SK-N-SH (cell line): ENCODE data around the gene MND1. TPM values are rescaled to one million over a fixed set of nuclear protein-coding genes. Genes with fewer than 3 reads are reported as not detected.
A peak's percentile ranks its signal among the peaks of the same experiment; 100 is the strongest.

Source experiments
- CTCF ChIA-PET: fragments of 300-600, 350-600 bp; formaldehyde crosslinking; extraction: SDS; loops from one replicate; lab custom pipeline; 2021; lab: Yijun Ruan, JAX
- POLR2A ChIA-PET: fragments of 350-600 bp; sonication (Branson Sonifier 250); formaldehyde crosslinking; extraction: SDS; loops from one replicate; lab custom pipeline; 2020; ENCODE audit warnings: antibody characterized with exemption, inconsistent platforms; lab: Yijun Ruan, JAX
- DNase-seq: peaks from one replicate; pipeline ENCODE4 v3.0.0; 2012
- H2AFZ ChIP-seq: fragments of 200-600 bp; sonication (generic); 2 replicates; pipeline ENCODE4 v1.8.1; 2016; ENCODE audit warnings: antibody characterized with exemption, mild to moderate bottlenecking, low read depth
- H3F3A ChIP-seq: fragments of 200-600 bp; sonication (generic); replicated peaks from 2 replicates; pipeline ENCODE3; 2016; ENCODE audit warnings: antibody characterized with exemption, mild to moderate bottlenecking; ENCODE audit not compliant: insufficient read depth
- H3K27ac ChIP-seq, 2 experiments: fragments of 200-500 bp in 1 of 2; fragments of 200-600 bp in 1 of 2; sonication (Bioruptor generic) in 1 of 2; sonication (generic), shearing (Covaris generic) in 1 of 2; 2 replicates each; pipeline versions ENCODE4 v1.5.1 to v1.6.1; 2014 to 2016; ENCODE audit warnings: low read depth in 2 of 2, inconsistent platforms in 1 of 2, low read length in 1 of 2, mild to moderate bottlenecking in 1 of 2, mixed read lengths in 1 of 2
- H3K27me3 ChIP-seq: fragments of 200-600 bp; sonication (generic), shearing (Covaris generic); 2 replicates; pipeline ENCODE4 v1.6.1; 2016; ENCODE audit warnings: mixed run types; ENCODE audit not compliant: insufficient read depth
- H3K36me3 ChIP-seq, 2 experiments: fragments of 200-500 bp in 1 of 2; fragments of 200-600 bp in 1 of 2; sonication (Bioruptor generic) in 1 of 2; sonication (generic) in 1 of 2; replicated peaks in 1 of 2; 2 replicates each; pipeline versions ENCODE3 to v1.5.1; 2014 to 2016; ENCODE audit warnings: low read length in 1 of 2, mild to moderate bottlenecking in 1 of 2; ENCODE audit not compliant: insufficient read depth in 2 of 2, control insufficient read depth in 1 of 2
- H3K4me1 ChIP-seq, 2 experiments: fragments of 200-500 bp in 1 of 2; fragments of 200-600 bp in 1 of 2; sonication (Bioruptor generic) in 1 of 2; sonication (generic), shearing (Covaris generic) in 1 of 2; 2 replicates each; pipeline versions ENCODE4 v1.5.1 to v1.6.1; 2014 to 2016; ENCODE audit warnings: low read depth in 1 of 2, low read length in 1 of 2, mixed run types in 1 of 2; ENCODE audit not compliant: insufficient read depth in 2 of 2, control insufficient read depth in 1 of 2
- H3K4me2 ChIP-seq: fragments of 200-600 bp; sonication (generic), shearing (Covaris generic); 2 replicates; pipeline ENCODE4 v1.6.1; 2017; ENCODE audit warnings: mixed run types
- H3K4me3 ChIP-seq, 2 experiments: fragments of 200-500 bp in 1 of 2; fragments of 200-600 bp in 1 of 2; sonication (Bioruptor generic) in 1 of 2; sonication (generic), shearing (Covaris generic) in 1 of 2; 2 replicates each; pipeline versions ENCODE4 v1.5.1 to v1.8.1; 2014 to 2016; ENCODE audit warnings: low read depth in 2 of 2, inconsistent platforms in 1 of 2, low read length in 1 of 2, mild to moderate bottlenecking in 1 of 2, mixed read lengths in 1 of 2, moderate library complexity in 1 of 2
- H3K79me2 ChIP-seq: fragments of 200-600 bp; sonication (generic); 2 replicates; pipeline ENCODE4 v1.8.1; 2017; ENCODE audit warnings: mild to moderate bottlenecking; ENCODE audit not compliant: insufficient read depth
- H3K9ac ChIP-seq: fragments of 200-600 bp; sonication (generic); 2 replicates; pipeline ENCODE4 v1.6.1; 2017; ENCODE audit warnings: mixed run types
- H3K9me2 ChIP-seq: fragments of 200-600 bp; sonication (generic); 2 replicates; pipeline ENCODE4 v1.6.1; 2017; ENCODE audit warnings: mixed run types
- H3K9me3 ChIP-seq: fragments of 200-600 bp; sonication (generic); 2 replicates; pipeline ENCODE4 v1.6.1; 2017; ENCODE audit warnings: mixed run types, mild to moderate bottlenecking, moderate library complexity
- H4K20me1 ChIP-seq: fragments of 200-600 bp; sonication (generic); 2 replicates; pipeline ENCODE4 v1.6.1; 2017; ENCODE audit warnings: mild to moderate bottlenecking, mixed run types; ENCODE audit not compliant: insufficient read depth
- CHD2 ChIP-seq: fragments of 150-350 bp; IDR thresholded peaks from 2 replicates; pipeline ENCODE4 v1.6.1; 2018; ENCODE audit warnings: low read length; ENCODE audit not compliant: partially characterized antibody
- FOSL2 ChIP-seq: IDR thresholded peaks from 2 replicates; pipeline ENCODE4 v1.4.0; 2012; ENCODE audit warnings: low read depth, mild to moderate bottlenecking, moderate library complexity, borderline replicate concordance
- GABPA ChIP-seq: IDR thresholded peaks from 2 replicates; pipeline ENCODE4 v1.4.0; 2012; ENCODE audit warnings: low read depth, mild to moderate bottlenecking
- GATA2 ChIP-seq: sonication (generic); formaldehyde crosslinking; IDR thresholded peaks from 2 replicates; pipeline ENCODE4 v1.5.0; 2020; ENCODE audit warnings: mild to moderate bottlenecking, missing genetic modification reagents
- PBX3 ChIP-seq: IDR thresholded peaks from 2 replicates; pipeline ENCODE4; 2012
- RFX5 ChIP-seq: IDR thresholded peaks from 2 replicates; pipeline ENCODE4 v1.6.1; 2012; ENCODE audit warnings: mild to moderate bottlenecking, improper control_type of control experiment, low read length
- TCF12 ChIP-seq: IDR thresholded peaks from 2 replicates; pipeline ENCODE4 v1.4.0; 2012
- USF2 ChIP-seq: fragments of 150-350 bp; IDR thresholded peaks from 2 replicates; pipeline ENCODE4 v1.6.1; 2017; ENCODE audit warnings: antibody characterized with exemption, low read length, low read depth, borderline replicate concordance
- ZBTB33 ChIP-seq: IDR thresholded peaks from 2 replicates; pipeline ENCODE4 v1.4.0; 2012; ENCODE audit warnings: low read depth, borderline replicate concordance
- WGBS: methylation state at CpG from one replicate; pipeline ENCODE4 v1.1.6; 2017; ENCODE audit warnings: low lambda C conversion rate; 5-methylcytosine and 5-hydroxymethylcytosine counted together
- polyA plus RNA-seq, 3 experiments: library from polyadenylated mRNA; depleted of rRNA; stranded (reverse); fragments of >200 nt; gene quantifications; 2 replicates each; pipeline ENCODE4 v1.2.3, GENCODE V29; 2012
- TF ChIP-seq, protein P1 (sequence below): fragments of 200-600 bp; sonication (generic); IDR thresholded peaks from 2 replicates; pipeline ENCODE4 v1.6.1; 2017; ENCODE audit warnings: antibody characterized with exemption, mild to moderate bottlenecking, moderate library complexity

MND1 gene
- polyA plus RNA-seq, 1 of the 3 experiments (the other 2 are of a cell fraction) = 2.4 TPM

DNA sequence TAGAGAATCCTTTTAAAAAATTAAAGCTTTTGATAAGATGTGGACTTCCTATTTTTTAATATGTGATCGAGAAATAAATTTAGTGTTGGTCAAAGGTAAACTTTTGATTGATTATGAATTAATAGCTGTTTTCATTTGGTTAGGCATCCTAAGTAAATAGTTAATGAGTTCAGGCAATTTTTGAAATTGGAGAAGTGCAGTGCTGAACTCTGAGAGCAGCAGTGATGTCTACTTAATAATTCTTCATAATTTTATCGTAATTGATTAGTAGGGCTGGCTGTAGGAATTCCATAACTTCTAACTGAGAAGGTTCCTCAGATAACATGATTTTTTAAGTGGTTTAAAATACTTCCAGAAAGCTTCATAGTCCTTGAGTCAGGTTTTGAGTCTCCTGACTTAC lies 1.5 kb downstream of the MND1 start:
- DNase-seq = no peak
- Histone ChIP-seq H3F3A (peaks cover 4% of the 10 kb centered on the region), H3K27ac (no peak overlapping the region), H3K9me2 (no peaks in the 10 kb centered on the region), H3K4me1 (peaks cover 8 to 9% of the 10 kb centered on the region in 2 experiments), H3K79me2 (peaks cover 34% of the 10 kb centered on the region), H3K36me3 (peaks cover 0 to 2% of the 10 kb centered on the region in 2 experiments), H3K9ac (peak overlapping the region; percentile 82; the same call in 1 of the 2 replicates), H3K27me3 (no peaks in the 10 kb centered on the region), H3K9me3 (no peaks in the 10 kb centered on the region), H3K4me3 (peak overlapping the region; percentile 87 to 90), H4K20me1 (no peaks in the 10 kb centered on the region), H3K4me2 (peak overlapping the region; percentile 83), H2AFZ (peak overlapping the region; percentile 83)
- no peak for TF ChIP-seq CHD2
- no peak for TF ChIP-seq ZBTB33
- TF ChIP-seq GABPA = no peak
- TF ChIP-seq PBX3 = no peak
- no peak for TF ChIP-seq USF2
- no peak for TF ChIP-seq TCF12
- TF ChIP-seq RFX5 = no peak
- TF ChIP-seq FOSL2 = no peak
- CTCF ChIA-PET = interaction anchor here (0.8 to 4.5 kb wide), 21 partner anchors 11 to 404 kb away, joined by 3 to 67 read pairs (median 5); partner anchors contain the start of gene TMEM131L
- POLR2A ChIA-PET = interaction anchor here (0.9 to 1.5 kb wide), 3 partner anchors 120 to 228 kb away, joined by 3 to 5 read pairs (median 3); partner anchors contain the start of gene TMEM131L
- WGBS = 44% methylated on average over 2 of the region's 2 CpGs

- no peak overlapping the region for H3K4me3 ChIP-seq
- 94% methylated on average over 5 of the region's 5 CpGs for WGBS
- H3K79me2 ChIP-seq = peaks cover 34% of the 10 kb centered on the region
- peaks cover 0 to 2% of the 10 kb centered on the region in 2 experiments for H3K36me3 ChIP-seq
- no peaks in the 10 kb centered on the region for H4K20me1 ChIP-seq
- no peak overlapping the region for H2AFZ ChIP-seq
- H3K9me2 ChIP-seq = no peaks in the 10 kb centered on the region
- H3K27ac ChIP-seq = no peak overlapping the region
- ChIA-PET CTCF (interaction anchor here (1.0 to 4.5 kb wide), 16 partner anchors 11 to 404 kb away, joined by 3 to 67 read pairs (median 10); partner anchors contain the start of gene TMEM131L), POLR2A (no interaction called here)
- TF ChIP-seq, protein P1, sequence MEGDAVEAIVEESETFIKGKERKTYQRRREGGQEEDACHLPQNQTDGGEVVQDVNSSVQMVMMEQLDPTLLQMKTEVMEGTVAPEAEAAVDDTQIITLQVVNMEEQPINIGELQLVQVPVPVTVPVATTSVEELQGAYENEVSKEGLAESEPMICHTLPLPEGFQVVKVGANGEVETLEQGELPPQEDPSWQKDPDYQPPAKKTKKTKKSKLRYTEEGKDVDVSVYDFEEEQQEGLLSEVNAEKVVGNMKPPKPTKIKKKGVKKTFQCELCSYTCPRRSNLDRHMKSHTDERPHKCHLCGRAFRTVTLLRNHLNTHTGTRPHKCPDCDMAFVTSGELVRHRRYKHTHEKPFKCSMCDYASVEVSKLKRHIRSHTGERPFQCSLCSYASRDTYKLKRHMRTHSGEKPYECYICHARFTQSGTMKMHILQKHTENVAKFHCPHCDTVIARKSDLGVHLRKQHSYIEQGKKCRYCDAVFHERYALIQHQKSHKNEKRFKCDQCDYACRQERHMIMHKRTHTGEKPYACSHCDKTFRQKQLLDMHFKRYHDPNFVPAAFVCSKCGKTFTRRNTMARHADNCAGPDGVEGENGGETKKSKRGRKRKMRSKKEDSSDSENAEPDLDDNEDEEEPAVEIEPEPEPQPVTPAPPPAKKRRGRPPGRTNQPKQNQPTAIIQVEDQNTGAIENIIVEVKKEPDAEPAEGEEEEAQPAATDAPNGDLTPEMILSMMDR = peak; percentile 25
- no peak for TF ChIP-seq GATA2 (CRISPR knock-in tag)
- H3K9me3 ChIP-seq = no peaks in the 10 kb centered on the region
- no peak for DNase-seq
- H3F3A ChIP-seq = peaks cover 4% of the 10 kb centered on the region
- no peak overlapping the region; the same call in 1 of the 2 replicates for H3K9ac ChIP-seq
- H3K27me3 ChIP-seq = no peaks in the 10 kb centered on the region
- H3K4me1 ChIP-seq = peaks cover 6 to 8% of the 10 kb centered on the region in 2 experiments
- peak overlapping the region; percentile 83; the same call in 1 of the 2 replicates for H3K4me2 ChIP-seq
Measured at GRCh38 chr4:153346563-153346962, 2.1 kb downstream of the MND1 start.
